Measurements from ENCODE around the gene PRAMEF18.
"Not testable (repeated sequence)": the region's sequence is repeated elsewhere in the genome, so short reads cannot be mapped to it uniquely, and the experiment has no call there.

PRAMEF18 gene, protein sequence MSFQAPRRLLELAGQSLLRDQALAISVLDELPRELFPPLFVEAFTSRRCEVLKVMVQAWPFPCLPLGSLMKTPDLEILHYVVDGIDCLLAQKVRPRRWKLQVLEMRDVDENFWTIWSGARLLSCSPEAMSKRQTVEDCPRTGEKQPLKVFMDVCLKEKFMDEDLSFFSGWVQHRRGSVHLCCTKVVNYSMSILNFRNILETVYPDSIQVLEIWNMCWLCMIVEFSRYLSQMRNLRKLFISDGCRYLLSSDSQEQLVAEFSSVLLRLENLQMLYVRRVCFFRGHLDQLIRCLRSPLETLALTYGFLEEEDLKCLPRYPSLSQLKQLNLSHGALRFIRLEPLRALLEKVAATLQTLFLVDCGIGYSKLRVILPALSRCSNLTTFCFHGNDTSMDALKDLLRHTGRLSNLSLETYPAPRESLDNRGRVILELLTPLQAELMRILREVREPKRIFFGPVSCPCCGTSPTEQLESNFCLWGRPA

GRCh38 chr1:13225675-13226204, at the start of gene PRAMEF18:
TSS of gene PRAMEF18 (minus strand) at chr1:13226154. CDS start at chr1:13226106, 48 bp downstream.
- not testable (repeated sequence) for DNase-seq

DNA sequence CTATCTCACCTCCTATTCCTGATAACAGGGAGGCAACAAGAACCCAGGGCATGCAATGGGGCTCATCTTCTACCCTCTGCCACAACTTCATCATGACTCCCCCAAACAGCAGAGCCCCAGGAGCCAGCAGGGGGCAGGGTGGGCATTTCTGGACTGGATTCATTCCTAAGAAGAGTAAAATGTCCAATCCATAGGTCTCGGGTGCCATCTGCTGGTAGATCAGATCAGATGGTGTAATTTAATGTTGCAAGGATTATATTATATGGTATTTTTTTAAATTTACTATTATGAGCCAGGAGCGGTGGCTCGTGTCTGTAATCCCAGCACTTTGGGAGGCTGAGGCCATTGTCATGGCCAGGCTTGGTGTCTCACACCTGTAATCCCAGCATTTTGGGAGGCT, 39.2 kb upstream of the PRAMEF18 start:
- DNase-seq: not testable (repeated sequence)

- DNase-seq: not testable (repeated sequence)
Observed at GRCh38 chr1:13253898-13254297, 27.9 kb upstream of the PRAMEF18 start, which contains the start of gene PRAMEF5. TSS of gene PRAMEF5 (plus strand) at chr1:13254198. CDS start at chr1:13259269, 5,071 bp downstream.

- DNase-seq: not testable (repeated sequence)
Observed at GRCh38 chr1:13247122-13247521, 21.2 kb upstream of the PRAMEF18 start.

- not testable (repeated sequence) for DNase-seq
Observed at GRCh38 chr1:13246554-13246871, 20.6 kb upstream of the PRAMEF18 start.

GRCh38 chr1:13245841-13246553, 20.0 kb upstream of the PRAMEF18 start:
- DNase-seq: not testable (repeated sequence)

GRCh38 chr1:13243536-13244263, 17.7 kb upstream of the PRAMEF18 start:
- DNase-seq: not testable (repeated sequence)

GRCh38 chr1:13239633-13240032, 13.7 kb upstream of the PRAMEF18 start:
- DNase-seq: not testable (repeated sequence)

DNA sequence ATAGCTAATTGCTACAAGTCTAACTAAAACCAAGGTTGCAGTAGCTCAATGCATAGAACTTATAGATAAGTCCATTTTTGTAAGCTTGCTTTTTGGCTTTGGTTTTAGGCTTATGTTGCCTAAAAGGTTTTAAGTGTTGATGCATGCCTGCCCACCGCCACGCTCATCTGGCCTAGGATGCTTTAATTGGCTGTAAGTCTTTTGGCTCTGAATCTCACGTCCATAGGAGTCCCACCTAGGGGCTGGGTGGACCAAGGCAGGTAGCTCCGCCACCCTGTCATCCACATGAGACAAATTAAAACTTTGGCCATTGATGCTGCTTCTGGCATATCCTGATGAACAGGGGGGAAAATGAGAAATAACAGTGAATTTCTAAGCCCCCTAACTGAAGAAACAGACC, 11.6 kb upstream of the PRAMEF18 start:
- not testable (repeated sequence) for DNase-seq

- DNase-seq: not testable (repeated sequence)
Observed at GRCh38 chr1:13234057-13234456, 8.1 kb upstream of the PRAMEF18 start.

- not testable (repeated sequence) for DNase-seq
Observed at GRCh38 chr1:13232056-13232455, 6.1 kb upstream of the PRAMEF18 start.

GRCh38 chr1:13231061-13231750, 5.3 kb upstream of the PRAMEF18 start:
- DNase-seq: not testable (repeated sequence)

DNA sequence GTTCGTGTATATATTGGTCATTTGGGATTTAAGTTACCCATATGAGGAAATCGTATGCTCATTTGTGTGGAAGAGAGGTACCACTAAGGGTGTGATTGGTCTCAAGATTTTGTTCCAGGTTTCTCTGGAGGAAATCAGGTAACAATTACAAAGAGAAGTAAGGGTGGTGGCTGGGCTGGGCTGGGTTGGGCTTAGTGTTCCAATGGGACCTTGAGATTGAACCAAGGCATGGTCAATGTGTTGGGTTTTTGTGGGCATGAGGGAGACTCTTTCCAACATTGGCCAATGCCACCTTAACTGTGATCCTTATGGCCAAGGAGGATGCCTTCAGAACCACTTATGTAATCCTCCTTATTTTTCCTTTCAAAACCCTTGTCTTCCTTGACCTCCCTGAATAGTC, 4.6 kb upstream of the PRAMEF18 start:
- not testable (repeated sequence) for DNase-seq

- not testable (repeated sequence) for DNase-seq
Observed at GRCh38 chr1:13230096-13230495, 4.1 kb upstream of the PRAMEF18 start.

GRCh38 chr1:13228343-13228781, 2.4 kb upstream of the PRAMEF18 start:
- DNase-seq: no peak

- DNase-seq: not testable (repeated sequence)
Observed at GRCh38 chr1:13227271-13228055, 1.5 kb upstream of the PRAMEF18 start.

DNA sequence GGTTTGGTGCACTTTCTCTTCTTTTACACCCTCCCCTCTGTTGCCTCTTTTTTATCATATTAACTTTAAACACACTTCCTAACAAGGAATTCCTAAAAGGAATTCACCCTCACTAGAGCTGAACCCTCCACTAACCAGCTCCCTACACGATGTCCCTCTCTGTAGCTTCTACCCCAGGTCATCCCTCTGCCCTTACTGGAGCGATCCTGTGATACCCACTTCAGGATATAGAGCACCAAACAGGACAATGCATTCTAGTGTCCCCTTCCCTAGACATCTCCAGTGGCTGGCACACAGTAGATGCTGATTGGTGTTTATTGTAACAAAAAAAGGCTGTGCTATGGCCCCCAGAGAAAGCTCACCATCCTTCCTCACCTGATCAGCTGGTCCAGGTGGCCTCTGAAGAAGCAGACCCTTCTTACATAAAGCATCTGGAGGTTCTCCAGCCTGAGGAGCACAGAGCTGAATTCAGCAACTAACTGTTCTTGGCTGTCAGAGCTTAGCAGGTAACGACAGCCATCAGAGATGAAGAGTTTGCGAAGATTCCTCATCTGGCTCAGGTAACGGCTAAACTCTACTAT, 1.4 kb downstream of the PRAMEF18 start:
- no peak for DNase-seq

- not testable (repeated sequence) for DNase-seq
Observed at GRCh38 chr1:13222788-13223187, 3.2 kb downstream of the PRAMEF18 start.

DNA sequence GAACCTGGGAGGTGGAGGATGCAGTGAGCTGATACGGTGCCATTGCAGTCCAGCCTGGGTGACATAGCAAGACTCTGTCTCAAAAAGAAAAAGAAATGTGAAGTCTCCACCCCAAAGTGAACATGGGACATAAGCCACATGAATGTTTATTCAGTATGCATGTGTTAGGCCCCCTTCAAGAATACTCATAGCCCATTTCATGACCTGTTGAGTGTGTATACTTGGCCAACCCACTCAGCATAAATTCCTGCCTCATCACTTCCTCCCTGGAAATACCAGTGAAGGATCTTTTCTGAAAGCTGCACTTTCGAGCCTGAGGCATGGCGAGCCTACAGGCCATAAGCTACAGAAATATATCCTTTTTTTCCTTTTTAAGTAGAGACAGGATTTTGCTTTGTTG, 6.8 kb downstream of the PRAMEF18 start:
- not testable (repeated sequence) for DNase-seq

DNA sequence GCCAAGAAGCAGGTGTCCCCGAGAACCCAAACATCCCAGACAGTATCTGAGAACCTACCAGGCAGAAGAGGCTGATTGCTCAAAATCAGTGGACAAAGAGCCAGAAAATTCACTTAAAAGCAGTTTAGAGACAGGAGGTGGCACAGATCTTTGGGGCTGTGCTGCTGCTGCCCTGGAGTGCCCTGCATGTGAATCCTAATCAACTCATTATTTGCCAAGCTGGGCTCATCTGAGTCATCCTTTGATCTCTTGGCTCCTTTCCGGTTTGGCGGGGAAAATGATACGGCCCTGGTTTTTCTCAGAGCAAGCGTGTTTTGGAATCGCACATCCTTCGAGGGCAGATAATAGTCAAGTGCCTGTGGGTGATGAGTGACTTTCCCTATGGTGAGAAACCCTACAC, 9.3 kb downstream of the PRAMEF18 start:
- not testable (repeated sequence) for DNase-seq

DNA sequence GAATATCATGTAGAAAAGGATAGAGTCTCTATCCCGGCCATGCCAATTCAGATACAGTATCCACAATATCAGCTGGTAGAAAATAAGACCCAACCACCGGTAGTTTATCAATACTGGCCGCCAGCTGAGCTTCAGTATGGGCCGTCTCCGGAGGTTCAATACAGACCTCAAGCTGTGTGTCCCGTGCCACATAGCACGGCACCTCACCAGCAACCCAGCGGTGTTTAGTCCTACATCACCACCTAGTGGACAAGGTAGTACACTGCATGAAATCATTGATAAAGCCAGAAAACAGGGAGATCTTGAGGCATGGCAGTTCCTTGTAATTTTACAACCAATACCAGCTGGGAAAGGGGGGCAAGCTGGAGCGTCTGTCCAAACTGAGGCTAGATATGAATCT, 17.2 kb downstream of the PRAMEF18 start:
- not testable (repeated sequence) for DNase-seq

Measured in NCI-H1694 (cell line).